NCI-H1417 treated with DMSO at 0.1 percent for 48 hours (cell line): Measurements from ENCODE around the gene PAXX.

ENCODE experiments used
- DNase-seq: peaks from one replicate; lab custom pipeline; 2025; lab: John Stamatoyannopoulos, UW

PAXX gene

GRCh38 chr9:137018761-137019559 is 26.7 kb downstream of the PAXX start:
- no peak for DNase-seq

GRCh38 chr9:137019891-137020683 is 27.9 kb downstream of the PAXX start:
- no peak for DNase-seq

- DNase-seq, result no peak
Measured at GRCh38 chr9:137020771-137021567, 28.7 kb downstream of the PAXX start.

- DNase-seq, result no peak
Measured at GRCh38 chr9:137021568-137021978, 29.4 kb downstream of the PAXX start.

GRCh38 chr9:137021979-137022661 is 29.9 kb downstream of the PAXX start:
- DNase-seq, result no peak

GRCh38 chr9:137022662-137023008 is 30.4 kb downstream of the PAXX start:
- DNase-seq, result no peak

- no peak for DNase-seq
Measured at GRCh38 chr9:137023157-137023556, 30.9 kb downstream of the PAXX start.

GRCh38 chr9:137023583-137023991 is 31.4 kb downstream of the PAXX start:
- DNase-seq, result no peak

GRCh38 chr9:137025517-137025966 is 33.3 kb downstream of the PAXX start:
- DNase-seq, result peak; percentile 81

GRCh38 chr9:137026384-137026783 is 34.2 kb downstream of the PAXX start:
- no peak for DNase-seq

- DNase-seq, result no peak
Measured at GRCh38 chr9:137026828-137027227, 34.6 kb downstream of the PAXX start.

- no peak for DNase-seq
Measured at GRCh38 chr9:137027369-137028262, 35.4 kb downstream of the PAXX start, which contains the start of gene ABCA2. TSS of gene ABCA2 (minus strand) at chr9:137028237. CDS start at chr9:137028140, 97 bp downstream.

- no peak for DNase-seq
Measured at GRCh38 chr9:137028263-137029057, 36.2 kb downstream of the PAXX start.

GRCh38 chr9:137029058-137029936 is 37.1 kb downstream of the PAXX start:
- no peak for DNase-seq

- no peak for DNase-seq
Measured at GRCh38 chr9:137030006-137030405, 37.8 kb downstream of the PAXX start.

- DNase-seq, result no peak
Measured at GRCh38 chr9:137030538-137031527, 38.6 kb downstream of the PAXX start.

GRCh38 chr9:137031904-137032640 is 39.9 kb downstream of the PAXX start, which contains the start of gene FUT7:
TSS of gene FUT7 (minus strand) at chr9:137032088. CDS start at chr9:137031991, 97 bp downstream.
- DNase-seq, result no peak
